SK-N-MC (cell line): ENCODE data around the gene TSHZ2.
A peak's percentile ranks its signal among the peaks of the same experiment; 100 is the strongest.

ENCODE experiments used
- DNase-seq: peaks from one replicate; pipeline ENCODE4 v3.0.0-alpha.2; 2011; ENCODE audit warnings: low read depth, low spot score
- H3K27ac ChIP-seq: fragments of 200-600 bp; sonication (generic); 2 replicates; pipeline ENCODE4 v1.5.1; 2016; ENCODE audit warnings: mixed run types
- H3K36me3 ChIP-seq: fragments of 200-600 bp; sonication (generic); 2 replicates; pipeline ENCODE4 v1.6.1; 2017; ENCODE audit warnings: antibody characterized with exemption, low read length, mixed read lengths; ENCODE audit not compliant: insufficient read depth
- H3K4me3 ChIP-seq: fragments of 200-600 bp; sonication (generic); 2 replicates; pipeline ENCODE4 v1.5.1; 2016
- H3K9ac ChIP-seq: fragments of 200-600 bp; sonication (generic); 2 replicates; pipeline ENCODE4 v1.8.0; 2017; ENCODE audit warnings: mixed run types, mixed read lengths; ENCODE audit not compliant: insufficient read length
- H3K9me3 ChIP-seq: fragments of 200-600 bp; sonication (generic); 2 replicates; pipeline ENCODE4 v1.6.1; 2017; ENCODE audit warnings: low read depth, mild to moderate bottlenecking, antibody characterized with exemption, low read length, moderate library complexity, mixed read lengths
- EZH2 ChIP-seq: fragments of 200-600 bp; sonication (generic); IDR thresholded peaks from one replicate; pipeline ENCODE4 v1.6.1; 2017; ENCODE audit warnings: antibody characterized with exemption
- FOXP2 ChIP-seq: optimal IDR thresholded peaks from 2 replicates; pipeline ENCODE3; 2011; ENCODE audit warnings: mild to moderate bottlenecking, moderate library complexity; ENCODE audit not compliant: insufficient read depth; ENCODE audit errors: extremely low read length, control extremely low read depth
- POLR2AphosphoS5 ChIP-seq: IDR thresholded peaks from 2 replicates; pipeline ENCODE4 v1.6.1; 2012; ENCODE audit warnings: mild to moderate bottlenecking, low read depth, low read length, borderline replicate concordance

Gene TSHZ2

GRCh38 chr20:53091789-53092188 lies 119.6 kb downstream of the TSHZ2 start:
- no peak for TF ChIP-seq FOXP2
- no peak for TF ChIP-seq POLR2AphosphoS5
- no peak for TF ChIP-seq EZH2

GRCh38 chr20:53092772-53093300 lies 120.7 kb downstream of the TSHZ2 start:
- Histone ChIP-seq H3K9ac (no peak overlapping the region), H3K36me3 (no peaks in the 10 kb centered on the region), H3K27ac (no peak overlapping the region), H3K4me3 (no peak overlapping the region), H3K9me3 (no peaks in the 10 kb centered on the region)
- no peak for DNase-seq
- no peak for TF ChIP-seq POLR2AphosphoS5
- TF ChIP-seq EZH2, result no peak
- TF ChIP-seq FOXP2, result no peak

More at GRCh38 chr20:53091789-53092188, 119.6 kb downstream of the TSHZ2 start:
- no peaks in the 10 kb centered on the region for H3K9me3 ChIP-seq
- H3K9ac ChIP-seq, result no peak overlapping the region
- no peaks in the 10 kb centered on the region for H3K36me3 ChIP-seq
- no peak overlapping the region for H3K4me3 ChIP-seq
- no peak for DNase-seq
- no peak overlapping the region for H3K27ac ChIP-seq

GRCh38 chr20:53097371-53097770 lies 125.2 kb downstream of the TSHZ2 start:
- H3K4me3 ChIP-seq, result no peak overlapping the region
- no peak for DNase-seq

GRCh38 chr20:53097791-53098190 lies 125.6 kb downstream of the TSHZ2 start:
- TF ChIP-seq FOXP2 (no peak), EZH2 (no peak), POLR2AphosphoS5 (no peak)
- Histone ChIP-seq H3K9ac (no peak overlapping the region), H3K27ac (no peak overlapping the region), H3K9me3 (no peaks in the 10 kb centered on the region), H3K36me3 (no peaks in the 10 kb centered on the region), H3K4me3 (no peak overlapping the region)
- DNase-seq, result no peak

More at GRCh38 chr20:53097371-53097770, 125.2 kb downstream of the TSHZ2 start:
- Histone ChIP-seq H3K27ac (no peak overlapping the region), H3K36me3 (no peaks in the 10 kb centered on the region), H3K9me3 (no peaks in the 10 kb centered on the region), H3K9ac (no peak overlapping the region)
- TF ChIP-seq FOXP2 (no peak), EZH2 (no peak), POLR2AphosphoS5 (no peak)

GRCh38 chr20:53098621-53099020 lies 126.5 kb downstream of the TSHZ2 start:
- Histone ChIP-seq H3K27ac (no peak overlapping the region), H3K9ac (no peak overlapping the region), H3K4me3 (no peak overlapping the region), H3K36me3 (no peaks in the 10 kb centered on the region), H3K9me3 (no peaks in the 10 kb centered on the region)
- DNase-seq, result no peak
- TF ChIP-seq FOXP2 (no peak), EZH2 (no peak), POLR2AphosphoS5 (no peak)

GRCh38 chr20:53099856-53100255 lies 127.7 kb downstream of the TSHZ2 start:
- TF ChIP-seq FOXP2 (no peak), POLR2AphosphoS5 (no peak), EZH2 (no peak)
- Histone ChIP-seq H3K36me3 (no peaks in the 10 kb centered on the region), H3K9me3 (no peaks in the 10 kb centered on the region), H3K9ac (no peak overlapping the region), H3K4me3 (no peak overlapping the region), H3K27ac (no peak overlapping the region)
- DNase-seq, result no peak

- no peaks in the 10 kb centered on the region for H3K9me3 ChIP-seq
- TF ChIP-seq FOXP2 (no peak), EZH2 (no peak), POLR2AphosphoS5 (no peak)
- H3K27ac ChIP-seq, result no peak overlapping the region
- no peak for DNase-seq
- H3K4me3 ChIP-seq, result no peak overlapping the region
- no peak overlapping the region for H3K9ac ChIP-seq
- no peaks in the 10 kb centered on the region for H3K36me3 ChIP-seq
Observed at GRCh38 chr20:53100476-53100911, 128.3 kb downstream of the TSHZ2 start.

- Histone ChIP-seq H3K27ac (no peak overlapping the region), H3K4me3 (no peak overlapping the region), H3K9me3 (no peaks in the 10 kb centered on the region), H3K36me3 (no peaks in the 10 kb centered on the region), H3K9ac (no peak overlapping the region)
- peak; percentile 12 for DNase-seq
- no peak for TF ChIP-seq FOXP2
Observed at GRCh38 chr20:53101992-53102760, 130.0 kb downstream of the TSHZ2 start.

- Histone ChIP-seq H3K4me3 (no peak overlapping the region), H3K36me3 (no peaks in the 10 kb centered on the region), H3K9ac (no peak overlapping the region), H3K9me3 (no peaks in the 10 kb centered on the region), H3K27ac (no peak overlapping the region)
- DNase-seq, result no peak
- TF ChIP-seq POLR2AphosphoS5, result no peak
- TF ChIP-seq FOXP2, result no peak
- TF ChIP-seq EZH2, result no peak
Observed at GRCh38 chr20:53103124-53103523, 131.0 kb downstream of the TSHZ2 start.
